ENCODE data around the gene DOK7. TPM values are rescaled to one million over a fixed set of nuclear protein-coding genes. Genes with fewer than 3 reads are reported as not detected.

The DOK7 gene
- total and polyA plus RNA-seq, 4 donors: 0.13 to 0.84 (median 0.46) TPM

DNA sequence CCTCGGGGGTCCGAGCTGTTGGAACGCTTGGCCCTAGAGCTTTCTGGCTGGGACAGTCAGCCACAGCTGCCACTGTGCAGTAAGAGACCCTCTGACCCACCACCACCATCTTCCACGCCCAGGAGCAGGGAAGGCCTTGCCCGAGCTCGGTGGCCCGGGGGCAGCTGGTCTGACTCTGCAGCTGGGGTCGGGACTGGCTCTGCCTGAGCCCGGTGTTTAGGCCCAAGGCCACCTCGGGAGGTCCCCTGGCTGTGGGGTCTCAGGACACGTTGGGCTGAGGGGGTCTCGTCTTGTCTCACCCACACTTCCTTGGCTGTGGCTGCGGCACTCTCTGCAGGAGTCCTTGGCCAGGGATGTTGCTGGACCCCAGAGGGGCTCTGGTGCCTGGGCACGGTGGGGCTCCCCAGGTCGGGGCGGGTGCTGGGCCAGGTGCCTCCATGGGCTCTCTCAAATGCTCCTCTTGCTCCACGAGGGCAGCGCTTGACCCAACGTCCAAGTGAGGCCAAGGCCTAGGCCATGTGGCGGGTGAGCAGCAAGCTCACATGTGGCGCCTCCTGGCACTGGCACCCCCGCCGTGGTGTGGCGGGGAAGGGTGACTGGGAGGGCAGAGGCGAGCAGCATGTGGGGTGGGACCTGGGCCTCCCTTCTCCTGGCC is 22.9 kb downstream of the DOK7 start:
- Histone ChIP-seq H3K36me3 (ENCODE audit: control insufficient read depth in 4 of 4, insufficient read depth in 3 of 4, low read depth in 1 of 4, low read length in 3 of 4) (no peaks in the 10 kb centered on the region), H3K27me3 (ENCODE audit: control insufficient read depth in 4 of 4, insufficient read depth in 4 of 4, low read length in 3 of 4) (no peaks in the 10 kb centered on the region), H3K4me3 (ENCODE audit: low read depth in 1 of 3, low read length in 3 of 3) (no peak overlapping the region), H3K9ac (ENCODE audit: low read depth in 1 of 2, low read length in 2 of 2) (no peak overlapping the region), H3K27ac (ENCODE audit: low read depth in 1 of 2, low read length in 2 of 2) (no peak overlapping the region), H3K4me1 (ENCODE audit: control insufficient read depth in 4 of 4, insufficient read depth in 4 of 4, low read length in 3 of 4) (no peaks in the 10 kb centered on the region), H3K9me3 (ENCODE audit: control insufficient read depth in 4 of 4, low read length in 3 of 4) (no peaks in the 10 kb centered on the region)
- WGBS: 87% methylated on average over 25 of the region's 25 CpGs
- DNase-seq (ENCODE audit: low spot score): no peak
- TF ChIP-seq, protein P1, sequence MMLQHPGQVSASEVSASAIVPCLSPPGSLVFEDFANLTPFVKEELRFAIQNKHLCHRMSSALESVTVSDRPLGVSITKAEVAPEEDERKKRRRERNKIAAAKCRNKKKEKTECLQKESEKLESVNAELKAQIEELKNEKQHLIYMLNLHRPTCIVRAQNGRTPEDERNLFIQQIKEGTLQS (IDR thresholded peaks at IDR 0.05): no peak
- TF ChIP-seq HNF4G (IDR thresholded peaks at IDR 0.05) (no peak), GABPA (IDR thresholded peaks at IDR 0.05 in 1 of 2, conservative IDR thresholded peaks at IDR 0.05 in 1 of 2) (no peak), FOXA2 (IDR thresholded peaks at IDR 0.05) (no peak), RXRA (IDR thresholded peaks at IDR 0.05) (no peak), HNF4A (conservative IDR thresholded peaks at IDR 0.05) (no peak), FOXA1 (IDR thresholded peaks at IDR 0.05) (no peak), EGR1 (IDR thresholded peaks at IDR 0.05; ENCODE audit: low read depth in 2 of 2) (no peak), YY1 (IDR thresholded peaks at IDR 0.05) (no peak), JUND (IDR thresholded peaks at IDR 0.05) (no peak)
- TF ChIP-seq, protein P2, sequence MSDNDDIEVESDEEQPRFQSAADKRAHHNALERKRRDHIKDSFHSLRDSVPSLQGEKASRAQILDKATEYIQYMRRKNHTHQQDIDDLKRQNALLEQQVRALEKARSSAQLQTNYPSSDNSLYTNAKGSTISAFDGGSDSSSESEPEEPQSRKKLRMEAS (IDR thresholded peaks at IDR 0.05): no peak
- TF ChIP-seq, protein P3, sequence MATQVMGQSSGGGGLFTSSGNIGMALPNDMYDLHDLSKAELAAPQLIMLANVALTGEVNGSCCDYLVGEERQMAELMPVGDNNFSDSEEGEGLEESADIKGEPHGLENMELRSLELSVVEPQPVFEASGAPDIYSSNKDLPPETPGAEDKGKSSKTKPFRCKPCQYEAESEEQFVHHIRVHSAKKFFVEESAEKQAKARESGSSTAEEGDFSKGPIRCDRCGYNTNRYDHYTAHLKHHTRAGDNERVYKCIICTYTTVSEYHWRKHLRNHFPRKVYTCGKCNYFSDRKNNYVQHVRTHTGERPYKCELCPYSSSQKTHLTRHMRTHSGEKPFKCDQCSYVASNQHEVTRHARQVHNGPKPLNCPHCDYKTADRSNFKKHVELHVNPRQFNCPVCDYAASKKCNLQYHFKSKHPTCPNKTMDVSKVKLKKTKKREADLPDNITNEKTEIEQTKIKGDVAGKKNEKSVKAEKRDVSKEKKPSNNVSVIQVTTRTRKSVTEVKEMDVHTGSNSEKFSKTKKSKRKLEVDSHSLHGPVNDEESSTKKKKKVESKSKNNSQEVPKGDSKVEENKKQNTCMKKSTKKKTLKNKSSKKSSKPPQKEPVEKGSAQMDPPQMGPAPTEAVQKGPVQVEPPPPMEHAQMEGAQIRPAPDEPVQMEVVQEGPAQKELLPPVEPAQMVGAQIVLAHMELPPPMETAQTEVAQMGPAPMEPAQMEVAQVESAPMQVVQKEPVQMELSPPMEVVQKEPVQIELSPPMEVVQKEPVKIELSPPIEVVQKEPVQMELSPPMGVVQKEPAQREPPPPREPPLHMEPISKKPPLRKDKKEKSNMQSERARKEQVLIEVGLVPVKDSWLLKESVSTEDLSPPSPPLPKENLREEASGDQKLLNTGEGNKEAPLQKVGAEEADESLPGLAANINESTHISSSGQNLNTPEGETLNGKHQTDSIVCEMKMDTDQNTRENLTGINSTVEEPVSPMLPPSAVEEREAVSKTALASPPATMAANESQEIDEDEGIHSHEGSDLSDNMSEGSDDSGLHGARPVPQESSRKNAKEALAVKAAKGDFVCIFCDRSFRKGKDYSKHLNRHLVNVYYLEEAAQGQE (IDR thresholded peaks at IDR 0.05): no peak
- TF ChIP-seq, protein P4, sequence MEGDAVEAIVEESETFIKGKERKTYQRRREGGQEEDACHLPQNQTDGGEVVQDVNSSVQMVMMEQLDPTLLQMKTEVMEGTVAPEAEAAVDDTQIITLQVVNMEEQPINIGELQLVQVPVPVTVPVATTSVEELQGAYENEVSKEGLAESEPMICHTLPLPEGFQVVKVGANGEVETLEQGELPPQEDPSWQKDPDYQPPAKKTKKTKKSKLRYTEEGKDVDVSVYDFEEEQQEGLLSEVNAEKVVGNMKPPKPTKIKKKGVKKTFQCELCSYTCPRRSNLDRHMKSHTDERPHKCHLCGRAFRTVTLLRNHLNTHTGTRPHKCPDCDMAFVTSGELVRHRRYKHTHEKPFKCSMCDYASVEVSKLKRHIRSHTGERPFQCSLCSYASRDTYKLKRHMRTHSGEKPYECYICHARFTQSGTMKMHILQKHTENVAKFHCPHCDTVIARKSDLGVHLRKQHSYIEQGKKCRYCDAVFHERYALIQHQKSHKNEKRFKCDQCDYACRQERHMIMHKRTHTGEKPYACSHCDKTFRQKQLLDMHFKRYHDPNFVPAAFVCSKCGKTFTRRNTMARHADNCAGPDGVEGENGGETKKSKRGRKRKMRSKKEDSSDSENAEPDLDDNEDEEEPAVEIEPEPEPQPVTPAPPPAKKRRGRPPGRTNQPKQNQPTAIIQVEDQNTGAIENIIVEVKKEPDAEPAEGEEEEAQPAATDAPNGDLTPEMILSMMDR (IDR thresholded peaks at IDR 0.05; ENCODE audit: low read depth, low read length, missing input control): no peak
- TF ChIP-seq, protein P5, sequence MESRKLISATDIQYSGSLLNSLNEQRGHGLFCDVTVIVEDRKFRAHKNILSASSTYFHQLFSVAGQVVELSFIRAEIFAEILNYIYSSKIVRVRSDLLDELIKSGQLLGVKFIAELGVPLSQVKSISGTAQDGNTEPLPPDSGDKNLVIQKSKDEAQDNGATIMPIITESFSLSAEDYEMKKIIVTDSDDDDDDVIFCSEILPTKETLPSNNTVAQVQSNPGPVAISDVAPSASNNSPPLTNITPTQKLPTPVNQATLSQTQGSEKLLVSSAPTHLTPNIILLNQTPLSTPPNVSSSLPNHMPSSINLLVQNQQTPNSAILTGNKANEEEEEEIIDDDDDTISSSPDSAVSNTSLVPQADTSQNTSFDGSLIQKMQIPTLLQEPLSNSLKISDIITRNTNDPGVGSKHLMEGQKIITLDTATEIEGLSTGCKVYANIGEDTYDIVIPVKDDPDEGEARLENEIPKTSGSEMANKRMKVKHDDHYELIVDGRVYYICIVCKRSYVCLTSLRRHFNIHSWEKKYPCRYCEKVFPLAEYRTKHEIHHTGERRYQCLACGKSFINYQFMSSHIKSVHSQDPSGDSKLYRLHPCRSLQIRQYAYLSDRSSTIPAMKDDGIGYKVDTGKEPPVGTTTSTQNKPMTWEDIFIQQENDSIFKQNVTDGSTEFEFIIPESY (IDR thresholded peaks at IDR 0.05): no peak
